HL-60/S4 treated with retinoic acid at 250 ng/mL for 4 days and 3 days (cell line): ENCODE data around the gene EFR3B.

Source experiments
- in situ Hi-C: fragments of 300-500 bp; cut with MboI; formaldehyde crosslinking; loops from 2 replicates; pipeline ENCODE4 v1.7.0; 2022; ENCODE audit warnings: low sequenced_read_pairs

Gene EFR3B

DNA sequence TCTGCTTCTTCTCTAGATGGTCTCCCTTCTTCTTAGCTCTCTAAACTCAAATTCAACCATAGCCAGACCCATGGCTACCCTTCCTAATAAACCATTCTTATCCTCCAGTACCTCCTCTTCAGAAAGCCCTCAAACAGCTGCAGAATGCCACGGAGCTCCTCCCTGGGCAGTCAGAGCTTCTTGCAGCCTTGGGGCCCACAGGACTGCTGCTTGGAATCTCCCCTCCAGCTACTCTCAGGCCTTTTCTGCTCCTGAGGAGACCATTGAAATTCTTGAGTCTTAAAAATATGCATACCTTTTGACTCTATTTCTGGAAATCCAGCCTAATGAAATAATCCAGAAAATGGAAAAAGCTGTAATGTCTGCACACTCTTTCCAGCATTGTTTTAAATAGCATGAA, 30.7 kb downstream of the EFR3B start:
- in situ Hi-C loops, result no loop called here

DNA sequence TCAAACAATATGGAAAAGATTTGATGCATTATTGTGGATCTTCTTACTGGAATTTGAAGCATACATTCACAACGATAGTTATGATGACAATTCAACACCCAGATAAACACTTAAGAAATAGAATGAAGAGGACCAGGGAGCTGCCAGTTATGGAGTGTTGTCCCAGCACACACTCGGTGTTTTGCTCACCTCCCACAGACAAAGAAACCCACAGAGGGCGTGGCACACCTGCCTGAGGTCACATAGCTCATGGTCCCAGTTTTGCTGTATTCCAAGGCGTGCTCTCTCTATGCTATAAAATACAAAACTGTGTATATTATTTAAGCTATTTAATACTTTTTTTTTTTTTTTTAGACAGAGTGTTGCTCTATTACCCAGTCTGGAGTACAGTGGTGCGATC, 31.1 kb downstream of the EFR3B start:
- in situ Hi-C loops, result no loop called here

DNA sequence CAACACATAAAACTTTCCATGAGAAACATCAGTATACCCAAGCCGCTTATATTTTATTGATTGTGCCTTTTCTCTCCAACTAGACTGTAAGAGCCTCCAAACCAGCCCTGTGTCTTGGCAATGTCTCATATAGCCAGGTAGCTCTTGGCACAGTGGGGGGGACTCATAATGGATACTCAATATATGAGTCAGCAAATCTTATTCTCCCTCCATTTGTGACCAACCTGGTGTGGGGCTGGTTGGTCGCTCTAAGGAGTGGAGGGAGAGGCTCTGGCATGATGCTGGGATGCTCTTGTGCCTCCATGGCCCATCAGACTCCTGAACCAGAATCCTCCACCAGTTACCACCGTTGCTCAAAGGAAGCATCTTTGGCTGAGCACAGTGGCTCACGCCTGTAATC, 32.0 kb downstream of the EFR3B start:
- in situ Hi-C loops, result no loop called here

DNA sequence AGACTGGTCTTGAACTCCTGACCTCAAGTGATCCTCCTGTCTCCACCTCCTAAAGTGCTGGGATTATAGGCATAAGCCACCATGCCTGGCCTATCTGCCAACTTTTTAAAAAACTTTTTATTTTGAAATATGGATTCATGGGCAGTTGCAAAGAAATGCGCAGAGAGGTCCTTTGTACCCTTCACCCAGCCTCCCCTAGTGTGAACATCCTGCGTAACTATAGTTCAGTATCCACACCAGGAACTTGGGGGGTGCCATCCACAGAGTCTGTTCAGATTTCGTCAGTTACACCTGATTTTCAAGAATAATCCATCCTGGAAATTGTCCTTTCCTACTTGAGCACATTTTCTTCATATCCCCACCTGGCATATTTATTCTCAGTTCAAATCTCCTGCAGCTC, 33.0 kb downstream of the EFR3B start:
- in situ Hi-C loops, result no loop called here

DNA sequence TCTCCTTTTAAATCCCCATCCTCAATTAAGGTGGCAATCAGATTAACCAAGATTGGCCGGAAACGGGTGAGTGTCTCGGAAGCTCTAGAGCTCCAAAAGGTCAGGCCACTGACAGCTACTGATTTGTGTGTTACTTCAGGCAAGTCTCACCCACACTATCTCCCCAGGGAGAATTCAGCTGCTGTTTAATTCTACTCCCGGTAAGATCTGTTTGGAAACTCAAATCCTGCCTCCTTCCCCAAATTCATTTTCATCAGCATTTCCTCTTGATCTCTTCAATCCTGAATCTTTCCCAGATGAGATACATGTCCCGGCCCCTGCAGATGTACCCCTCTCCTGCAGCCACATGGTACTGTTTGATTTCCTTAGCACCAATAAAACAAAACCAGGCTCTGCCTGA, 34.9 kb downstream of the EFR3B start:
- in situ Hi-C loops, result no loop called here

DNA sequence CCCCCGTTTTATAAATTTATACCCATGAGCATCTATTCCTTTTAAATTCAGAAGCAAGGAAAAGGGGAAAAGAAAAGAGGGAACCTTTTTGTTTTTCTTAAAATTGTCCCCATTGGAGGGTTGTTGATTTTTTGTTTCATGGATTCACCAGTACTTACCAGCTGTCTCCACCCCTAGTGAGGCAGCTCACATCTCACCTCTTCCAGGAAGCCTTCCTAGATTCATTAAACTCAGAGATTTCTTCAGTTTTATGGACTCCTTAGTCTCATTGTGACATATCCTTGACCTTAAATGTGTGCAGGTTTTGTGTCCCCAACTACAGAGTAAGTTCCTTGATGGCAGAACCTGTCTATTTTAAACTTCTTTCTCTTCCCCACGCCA, 35.9 kb downstream of the EFR3B start:
- in situ Hi-C loops, result no loop called here

DNA sequence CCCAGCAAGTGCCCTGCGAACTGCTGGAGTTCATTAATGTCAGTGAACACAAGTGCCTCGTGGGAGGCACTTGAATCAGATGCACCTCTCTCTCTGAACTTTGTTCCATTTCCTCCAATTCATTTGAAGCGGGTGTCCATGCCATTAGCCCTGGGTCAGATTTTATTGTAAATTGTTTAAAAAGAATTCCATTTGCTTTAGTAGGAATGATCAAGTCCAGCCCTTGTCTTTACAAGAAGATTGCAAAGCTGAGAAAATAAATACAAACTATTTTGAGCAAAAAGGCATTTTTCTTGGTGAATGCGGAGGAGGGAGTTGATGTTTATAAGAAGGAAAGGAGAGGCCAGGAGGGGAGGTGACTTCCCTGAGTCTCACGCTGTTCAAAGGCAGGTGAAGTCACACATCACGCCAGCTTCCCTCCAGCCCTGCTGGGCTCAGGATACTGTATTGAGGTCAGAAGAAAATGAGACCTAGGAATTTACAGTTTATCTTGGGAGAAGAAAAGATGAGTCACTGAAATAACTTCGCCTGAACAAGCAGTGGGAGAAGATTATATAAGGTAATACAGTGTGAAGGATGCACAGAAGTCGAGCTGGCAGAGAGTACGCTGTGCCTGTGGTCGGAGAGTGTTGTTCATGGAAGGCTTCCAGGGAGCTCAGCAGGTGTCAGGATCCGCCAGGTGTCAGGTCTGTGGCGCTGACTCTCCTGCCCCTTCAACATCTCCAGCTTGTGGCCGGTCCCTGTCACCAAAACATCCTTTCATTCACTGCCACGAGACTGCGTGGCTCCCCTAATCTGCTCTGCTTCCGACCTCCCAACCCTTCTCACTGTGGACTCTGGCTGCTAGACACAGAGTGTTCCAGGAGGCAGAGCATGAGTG, 36.5 kb downstream of the EFR3B start:
- in situ Hi-C loops, result no loop called here

DNA sequence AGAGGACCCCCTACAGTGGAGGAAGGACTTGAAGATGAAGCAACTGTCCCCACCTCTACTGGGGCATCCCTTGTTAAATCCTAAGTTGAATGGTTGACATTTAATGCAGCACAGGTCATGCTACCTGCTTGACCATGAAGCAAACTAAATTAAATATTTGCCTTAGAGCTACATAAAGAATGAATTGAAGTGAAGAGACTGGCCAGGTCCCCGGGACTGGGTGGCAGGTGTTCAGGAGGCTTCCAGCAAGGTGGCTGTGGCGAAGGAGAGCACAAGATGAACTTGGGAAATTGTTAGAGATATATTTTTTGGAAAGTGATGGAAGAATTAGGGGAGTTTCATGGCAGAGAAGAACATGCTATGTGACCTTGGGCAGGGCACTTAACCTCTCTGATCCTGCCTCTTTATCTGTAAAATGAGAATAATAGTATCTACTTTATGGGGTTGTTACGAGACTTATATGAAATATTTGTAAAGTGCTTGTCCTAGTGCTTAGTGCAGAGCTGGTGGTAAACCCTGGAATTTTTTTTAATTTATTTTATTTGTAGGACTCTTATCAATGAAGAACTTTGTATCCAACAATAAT, 37.3 kb downstream of the EFR3B start:
- in situ Hi-C loops, result no loop called here

DNA sequence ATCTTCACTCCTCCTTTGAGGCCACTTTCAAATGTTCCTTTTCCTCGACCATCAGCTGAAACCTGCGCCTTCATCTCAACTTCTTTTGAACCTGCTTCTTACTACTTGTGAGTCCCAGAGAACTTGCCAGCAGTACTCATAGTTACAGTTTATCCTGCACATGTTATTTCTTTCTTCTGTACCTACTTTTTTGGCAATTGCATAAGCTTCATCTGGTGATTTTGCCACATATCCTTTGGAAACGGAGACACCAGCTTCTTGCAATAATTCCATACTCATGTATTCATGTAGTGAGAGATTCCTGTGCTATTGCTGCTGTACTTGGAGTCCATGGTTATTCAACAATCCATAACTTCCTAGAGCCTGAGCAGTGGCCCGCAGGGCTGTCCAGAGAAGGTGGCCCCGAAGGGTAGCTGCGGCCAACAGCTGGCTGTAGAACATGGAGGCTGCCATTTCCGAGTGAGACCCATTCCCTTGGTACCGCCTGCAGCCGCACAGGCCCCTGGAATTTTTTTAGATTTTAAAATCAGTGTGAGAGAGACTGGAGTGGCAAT, 39.4 kb downstream of the EFR3B start:
- in situ Hi-C loops, result no loop called here

DNA sequence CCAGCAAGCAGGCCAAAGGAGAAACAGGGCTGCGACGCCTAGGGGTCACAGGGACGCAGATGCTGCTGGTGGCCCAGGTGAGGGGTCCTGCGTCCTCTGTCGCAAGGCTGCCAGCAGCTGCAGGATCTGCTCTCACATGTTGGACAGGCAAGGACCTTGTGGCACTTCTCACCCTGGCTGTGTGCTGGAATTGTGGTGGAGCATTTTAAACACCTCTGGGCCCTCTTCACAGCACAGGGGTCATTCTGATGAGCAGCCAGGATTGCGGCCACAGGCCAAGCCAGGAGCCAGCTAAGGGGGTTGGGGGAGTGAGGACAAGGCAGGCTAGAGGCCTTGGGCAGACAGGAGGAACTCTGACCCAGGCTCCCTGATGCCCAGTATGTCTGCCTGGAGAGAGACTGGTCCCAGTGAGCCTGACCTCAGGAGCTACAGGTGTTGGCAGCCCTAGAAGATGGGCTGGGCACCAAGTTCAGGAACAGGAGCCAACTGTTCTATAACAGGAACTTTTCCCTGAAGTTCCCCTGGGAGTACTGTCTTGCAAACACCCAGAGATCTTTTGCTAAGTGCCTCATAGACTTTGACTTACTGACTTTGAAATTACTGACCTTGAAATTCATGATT, 40.2 kb downstream of the EFR3B start:
- in situ Hi-C loops, result no loop called here

DNA sequence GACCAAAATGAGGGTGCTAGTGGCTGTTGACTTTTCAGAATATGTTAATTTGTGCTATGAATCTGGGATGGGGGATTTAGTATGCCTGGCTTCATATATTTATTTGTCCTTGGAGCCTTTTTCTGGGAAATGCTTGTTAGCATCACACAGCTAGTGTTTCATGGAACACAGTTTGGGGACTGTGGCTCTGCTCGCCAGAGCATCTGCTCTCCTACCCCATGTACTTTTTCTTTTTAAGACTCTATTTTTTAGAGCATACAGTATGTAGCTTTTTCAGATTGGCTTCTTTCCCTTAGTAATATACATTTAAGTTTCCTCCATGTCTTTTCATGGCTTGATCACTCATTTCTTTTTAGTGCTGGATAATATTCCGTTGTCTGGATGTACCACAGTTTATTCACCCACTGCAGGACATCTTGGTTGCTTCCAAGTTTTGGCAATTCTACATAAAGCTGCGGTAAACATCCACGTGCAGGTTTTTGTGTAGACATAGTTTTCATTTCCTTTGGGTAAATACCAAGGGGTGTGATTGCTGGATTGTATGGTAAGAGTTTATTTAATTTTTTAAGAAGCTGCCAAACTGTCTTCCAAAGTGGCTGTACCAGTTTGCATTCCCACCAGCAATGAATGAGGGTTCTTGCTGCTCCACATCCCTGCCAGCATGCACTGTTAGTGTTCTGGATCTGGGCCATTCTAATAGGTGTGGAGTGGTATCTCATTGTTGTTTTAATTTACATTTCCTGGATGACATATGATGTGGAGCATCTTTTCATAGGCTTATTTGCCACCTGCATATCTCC, 44.1 kb downstream of the EFR3B start:
- in situ Hi-C loops, result no loop called here

DNA sequence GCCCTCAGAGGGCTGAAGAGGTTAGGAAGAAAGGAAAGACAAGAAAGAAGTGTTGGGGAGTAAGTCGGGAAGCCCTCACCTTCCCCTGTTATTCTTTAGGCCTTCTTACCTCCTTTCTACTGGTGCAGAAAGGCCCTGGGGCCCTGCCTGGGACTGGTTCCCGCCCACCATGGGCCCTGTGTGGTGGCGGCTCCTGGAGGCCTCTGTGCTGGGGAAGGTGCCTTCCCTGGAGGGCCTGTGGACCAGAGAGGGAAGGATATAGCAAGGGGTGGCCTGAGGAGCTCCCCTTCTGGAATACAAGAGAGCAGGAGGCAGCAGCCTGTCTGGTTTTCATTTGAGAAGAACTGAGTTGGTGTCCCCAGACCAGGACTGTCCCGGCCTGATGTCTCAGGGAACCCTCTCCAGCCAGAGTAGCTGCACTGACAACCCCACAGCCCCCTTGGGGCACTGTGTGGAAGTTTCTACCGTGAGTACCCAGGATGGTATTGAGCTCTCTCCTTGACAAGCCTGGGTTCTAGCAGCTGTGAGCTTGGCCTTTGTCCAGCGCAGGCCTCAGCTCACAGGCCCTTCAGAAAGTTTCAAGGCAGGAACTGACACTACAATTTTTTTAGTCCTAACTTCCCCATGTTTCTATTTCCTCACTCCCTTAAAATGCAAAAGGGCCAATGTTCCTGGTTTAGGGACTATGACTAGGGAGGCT, 47.1 kb downstream of the EFR3B start:
- in situ Hi-C loops, result no loop called here

DNA sequence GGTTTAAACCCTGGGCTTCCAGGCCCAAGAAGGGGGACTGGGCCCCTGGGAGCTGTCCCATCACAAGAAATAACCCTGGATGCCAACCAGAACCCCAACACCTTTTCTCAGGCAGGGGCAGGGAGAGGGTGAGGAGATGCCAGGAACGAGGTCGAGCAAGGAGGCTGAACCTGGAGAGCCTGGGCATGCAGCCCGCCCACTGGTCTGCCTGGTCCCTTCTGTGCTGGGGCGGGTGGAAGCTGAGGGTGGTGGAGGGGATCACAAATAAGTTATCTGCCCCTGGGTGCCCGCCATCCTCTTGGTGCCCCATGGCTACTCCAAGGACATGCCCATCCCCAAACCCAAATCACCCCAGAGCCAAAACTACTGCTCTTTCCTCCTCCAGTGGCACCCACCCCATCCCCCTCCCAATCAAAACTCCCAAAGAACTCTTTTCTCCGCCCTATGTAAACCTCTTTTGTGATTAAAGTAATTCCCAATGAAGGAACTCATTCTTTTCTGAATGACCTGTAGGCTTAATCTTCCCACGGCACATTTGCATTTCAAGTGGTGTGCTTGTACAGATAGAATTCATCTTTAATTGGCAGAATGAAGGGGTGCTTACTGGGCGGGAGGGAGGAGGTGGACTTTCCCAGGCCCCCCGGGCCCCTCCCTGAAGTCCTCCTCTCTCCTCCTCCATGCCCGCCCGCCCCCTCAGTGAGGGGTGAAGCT, 47.9 kb downstream of the EFR3B start:
- in situ Hi-C loops, result no loop called here

DNA sequence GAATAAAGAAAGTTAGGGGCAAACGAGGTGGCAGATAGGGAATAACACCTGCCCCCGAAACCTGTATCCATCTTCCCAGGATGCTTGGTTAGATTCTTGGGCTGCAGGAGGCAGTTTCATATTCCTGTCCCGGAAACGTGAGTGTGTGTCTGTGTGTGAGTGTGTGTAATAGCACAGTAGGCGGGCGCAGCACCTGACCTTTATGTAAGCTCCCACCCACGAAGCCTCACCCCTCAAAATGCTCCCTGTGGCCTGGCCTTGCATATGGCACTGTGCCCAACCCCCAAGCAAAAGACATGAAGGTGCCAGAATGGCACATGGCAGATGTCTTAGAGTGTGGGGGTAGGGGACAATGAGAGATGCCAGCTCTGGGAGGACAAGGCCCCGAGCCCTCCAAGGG, 48.9 kb downstream of the EFR3B start:
- in situ Hi-C loops, result no loop called here

DNA sequence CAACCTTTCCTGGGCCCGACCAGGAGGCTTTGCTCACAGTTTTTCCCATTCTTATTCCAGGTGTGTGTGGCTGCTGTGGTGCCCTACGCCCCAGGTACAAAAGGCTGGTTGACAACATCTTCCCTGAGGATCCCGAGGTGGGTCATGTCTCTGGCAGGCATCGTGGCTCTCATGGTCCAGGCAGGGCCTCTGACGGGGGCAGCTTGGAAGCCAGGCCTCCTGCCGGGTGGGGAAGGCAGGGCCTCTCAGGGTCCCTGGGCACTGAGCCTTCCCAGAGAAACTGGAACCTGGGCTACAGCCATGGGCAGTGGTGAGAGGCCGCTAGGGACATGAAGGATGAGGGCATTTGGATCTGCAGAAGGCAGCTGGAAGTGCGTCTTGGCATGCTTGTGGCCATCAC, 49.4 kb downstream of the EFR3B start:
- in situ Hi-C loops, result no loop called here

DNA sequence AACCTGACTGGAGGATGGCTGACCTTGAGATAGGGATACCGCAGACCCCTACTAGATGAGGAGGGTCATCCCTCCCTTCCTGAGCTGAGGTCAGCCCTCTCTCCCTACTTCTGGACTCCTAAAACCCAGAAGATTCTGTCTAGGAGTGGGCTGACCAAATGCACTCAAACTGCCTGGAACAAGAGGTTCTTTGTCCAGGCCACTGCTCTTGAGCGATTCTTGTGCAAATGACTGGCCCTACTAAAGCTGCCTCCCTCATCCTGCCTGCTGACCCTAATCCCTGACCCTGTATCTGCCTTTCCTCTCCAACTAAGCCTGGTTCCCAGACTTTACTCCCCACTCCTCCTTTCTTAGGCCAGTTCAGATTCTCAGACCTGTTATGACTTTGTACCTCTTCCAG, 56.2 kb downstream of the EFR3B start:
- in situ Hi-C loops, result no loop called here

DNA sequence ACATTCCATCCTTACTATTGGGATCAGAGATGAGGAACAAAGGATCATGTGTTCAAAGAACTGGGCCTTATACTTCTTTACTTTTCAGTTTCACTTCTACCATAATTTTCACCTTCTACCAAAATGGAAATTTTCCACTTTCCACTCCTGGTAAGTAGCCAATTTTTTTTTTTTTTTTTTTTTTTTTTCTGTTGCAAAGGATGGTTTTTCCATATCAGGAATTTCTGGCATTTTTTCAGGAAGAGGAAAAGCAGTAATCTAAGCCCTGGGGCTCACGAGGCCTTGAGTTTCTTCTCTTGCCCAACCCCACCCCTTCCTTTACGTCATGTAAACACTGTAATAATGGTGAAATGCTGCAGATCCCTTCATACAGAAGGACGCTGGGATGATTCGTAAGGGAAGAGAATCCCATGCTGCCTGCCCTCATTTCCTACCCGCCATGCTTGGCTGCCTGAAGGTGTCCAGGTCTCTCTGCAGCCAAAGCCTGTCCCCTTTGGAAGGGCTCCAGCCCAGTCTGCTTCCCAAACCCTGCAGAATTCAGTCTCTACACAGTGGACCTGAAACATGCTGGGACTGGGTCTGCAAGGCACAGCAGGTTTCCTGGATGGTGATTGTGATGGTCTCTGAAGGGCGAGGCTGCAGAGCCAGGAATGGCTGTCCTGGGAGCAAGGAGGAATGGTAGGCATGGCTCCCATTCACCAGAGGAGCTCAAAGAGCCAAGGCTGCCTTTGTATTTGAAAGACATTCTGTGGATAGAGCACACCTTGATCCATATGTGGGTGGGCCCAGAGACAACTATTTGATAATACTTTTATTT, 57.0 kb downstream of the EFR3B start:
- in situ Hi-C loops, result no loop called here

DNA sequence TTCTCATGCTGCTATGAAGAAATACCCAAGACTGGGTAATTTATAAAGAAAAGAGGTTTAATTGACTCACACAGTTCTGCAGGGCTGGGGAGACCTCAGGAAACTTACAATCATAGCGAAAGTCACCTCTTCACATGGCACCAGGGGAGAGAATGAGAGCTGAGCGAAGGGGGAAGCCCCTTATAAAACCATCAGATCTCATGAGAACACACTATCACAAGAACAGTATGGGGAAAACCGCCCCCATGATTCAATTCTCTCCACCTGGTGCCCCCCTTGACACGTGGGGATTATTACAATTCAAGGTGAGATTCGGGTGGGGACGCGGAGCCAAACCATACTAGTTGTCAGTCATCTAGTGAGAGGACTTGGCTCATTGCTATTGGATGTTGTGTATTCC, 60.5 kb downstream of the EFR3B start:
- in situ Hi-C loops, result loop anchor here (25.0 kb wide), 1 partner anchor 690 kb away; no protein-coding TSS in a partner anchor

DNA sequence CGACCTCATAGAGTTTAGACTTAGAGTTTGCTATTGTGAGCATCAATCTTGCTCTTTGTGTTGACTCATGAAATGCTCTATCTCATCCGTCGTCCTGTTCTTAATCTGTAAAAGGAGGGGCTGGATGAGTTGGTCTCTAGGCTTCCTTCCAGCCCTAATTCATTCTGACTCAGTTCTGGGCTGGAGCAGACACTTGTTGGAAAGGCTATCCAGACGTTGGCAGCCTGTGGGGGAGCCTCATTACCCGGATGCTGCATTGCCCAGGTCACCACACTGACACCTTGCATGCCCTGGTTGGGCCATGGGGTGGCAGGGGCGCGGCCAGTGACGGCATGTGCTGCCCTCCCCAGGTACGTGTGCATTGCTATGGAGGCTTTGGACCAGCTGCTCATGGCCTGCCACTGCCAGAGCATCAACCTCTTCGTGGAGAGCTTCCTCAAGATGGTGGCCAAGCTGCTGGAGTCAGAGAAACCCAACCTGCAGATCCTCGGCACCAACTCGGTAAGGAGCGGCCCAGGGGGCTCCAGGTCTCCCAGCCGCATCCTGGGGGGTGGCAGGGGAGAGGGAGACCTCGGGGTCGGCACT, 61.5 kb downstream of the EFR3B start:
- in situ Hi-C loops, result loop anchor here (25.0 kb wide), 1 partner anchor 691 kb away; no protein-coding TSS in a partner anchor
